GM18508 (cell line): ENCODE results near the gene NELFB.

Experiments used
- ATAC-seq: cut with Tn5 transposase; IDR thresholded peaks from one replicate; pipeline ENCODE4 v1.9.1; 2021; ENCODE audit warnings: moderate number of reproducible peaks; ENCODE audit not compliant: insufficient read depth, unreplicated experiment

NELFB gene

DNA sequence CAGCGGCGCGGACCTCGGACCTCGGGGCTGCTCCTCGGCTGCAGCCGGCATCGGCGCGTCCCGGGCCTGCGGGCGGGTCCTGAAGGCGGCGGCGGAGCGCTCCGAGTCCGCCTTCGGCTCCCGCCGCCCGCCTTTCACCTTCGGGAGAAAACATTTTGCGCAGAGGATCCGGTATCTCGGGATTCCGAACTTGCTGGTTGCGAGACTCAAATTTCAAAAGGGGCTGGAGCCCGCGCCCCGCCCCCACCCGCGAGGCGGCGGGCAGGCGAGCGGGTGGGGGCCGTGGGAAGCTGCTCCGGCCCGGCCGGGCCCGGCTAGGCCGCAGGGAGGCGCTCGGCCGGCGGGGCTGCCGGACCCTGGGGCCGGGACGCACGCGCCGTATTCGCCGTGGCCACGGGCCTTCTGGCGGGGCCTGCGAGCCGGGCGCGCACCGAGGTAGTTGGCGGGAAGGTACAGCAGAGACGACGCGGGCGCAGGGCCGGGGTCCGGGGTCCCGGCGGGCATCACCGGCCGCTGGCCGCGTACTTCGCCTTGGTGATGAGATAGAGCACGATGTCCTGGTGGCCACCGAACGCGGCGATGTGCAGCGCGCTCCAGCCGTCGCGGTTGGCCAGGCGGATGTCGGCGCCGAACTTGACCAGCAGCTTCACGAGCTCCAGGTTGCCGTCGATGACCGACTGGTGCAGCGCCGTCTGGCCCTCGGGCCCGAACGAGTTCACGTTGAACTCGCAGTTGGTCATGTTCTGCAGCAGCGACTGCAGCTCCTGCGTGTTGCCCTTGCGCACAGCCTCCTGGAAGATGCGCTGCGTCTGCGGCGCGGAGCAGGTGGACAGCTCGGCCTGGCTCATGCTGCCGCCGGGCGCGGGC, 46.2 kb downstream of the NELFB start:
- ATAC-seq: no peak

DNA sequence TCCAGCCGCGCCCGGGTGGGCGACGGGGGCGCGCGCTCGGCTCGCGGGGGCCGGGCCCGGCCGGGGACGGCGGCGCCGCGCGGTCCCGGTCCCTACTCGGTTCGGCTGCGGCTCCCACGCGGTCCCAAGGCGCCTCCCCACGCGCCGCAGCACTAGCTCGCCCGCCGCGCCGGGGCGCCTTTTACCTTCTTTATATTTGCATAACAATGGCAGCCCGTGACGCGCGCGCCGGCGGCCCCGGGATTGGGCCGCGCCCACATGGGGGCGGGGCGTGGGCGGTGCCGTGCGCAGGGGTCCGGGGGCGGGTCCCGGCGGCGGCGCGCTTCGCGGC, 47.0 kb downstream of the NELFB start, which contains the start of gene NRARP:
TSS of gene NRARP (minus strand) at position 154 of the 331 bp plus-strand sequence. CDS start 343 bp downstream, outside the sequence.
- no peak for ATAC-seq

DNA sequence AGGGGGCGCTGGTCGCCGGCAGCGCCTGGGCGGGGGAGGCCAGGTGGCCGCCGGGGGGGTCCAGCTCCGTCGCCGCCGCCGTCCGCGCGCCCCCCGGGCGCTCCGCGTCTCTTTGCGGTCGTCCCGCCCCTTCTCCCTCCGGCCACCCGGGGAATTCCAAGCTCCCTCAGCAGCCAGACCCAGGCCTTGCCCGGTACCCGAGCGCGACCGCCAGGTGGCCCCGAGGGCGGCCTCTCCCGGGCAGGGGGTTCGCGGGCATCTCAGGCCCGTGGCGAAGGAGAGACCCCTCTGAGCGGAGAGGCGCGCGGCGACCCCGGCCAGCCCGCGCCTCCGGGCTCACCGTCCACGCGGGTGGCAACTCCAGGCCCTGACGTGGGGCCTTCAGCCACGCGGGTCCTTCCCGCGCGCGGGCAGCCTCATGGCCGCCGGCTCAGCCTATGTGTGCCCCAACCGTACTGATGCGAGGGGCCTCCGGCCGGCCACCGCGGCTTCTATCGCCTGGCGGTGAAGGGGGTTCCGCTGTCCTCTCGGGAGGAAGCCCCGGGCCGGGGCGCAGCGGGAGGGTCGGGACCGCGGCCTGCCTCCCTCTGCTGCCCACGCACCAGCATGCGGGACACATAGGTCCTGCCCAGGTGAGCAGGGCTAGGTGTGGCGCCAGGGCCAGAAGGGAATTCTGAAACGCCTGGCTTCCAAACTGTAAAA, 47.5 kb downstream of the NELFB start:
- no peak for ATAC-seq

- no peak for ATAC-seq
Measured at GRCh38 chr9:137303151-137303892, 48.2 kb downstream of the NELFB start.

DNA sequence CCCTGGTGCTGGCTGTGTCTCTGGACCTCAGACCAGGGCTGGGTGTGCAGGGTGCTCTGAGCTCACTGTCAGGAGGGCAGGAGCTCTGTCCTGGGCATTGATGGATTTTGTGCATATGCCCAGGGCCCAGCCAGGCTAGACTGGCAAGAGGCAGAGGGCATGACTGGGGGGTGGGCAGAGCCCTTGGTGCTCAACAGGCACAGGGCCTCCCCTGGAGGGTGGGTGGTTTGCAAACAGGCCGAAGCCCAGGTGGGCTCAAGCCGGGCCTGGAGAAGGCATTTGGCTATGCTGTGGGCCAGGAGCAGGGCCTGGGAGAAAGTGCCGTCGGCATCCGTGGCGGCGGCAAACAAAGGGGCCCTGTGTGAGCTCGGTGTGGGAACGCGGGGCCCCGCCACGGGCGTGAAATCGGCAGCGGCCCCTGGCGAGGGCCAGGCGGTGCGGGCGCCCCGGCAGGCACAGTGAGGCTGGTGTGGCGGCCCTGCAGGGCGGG, 48.8 kb downstream of the NELFB start:
- ATAC-seq: no peak

GRCh38 chr9:137304383-137305059, 49.4 kb downstream of the NELFB start:
- ATAC-seq: no peak

DNA sequence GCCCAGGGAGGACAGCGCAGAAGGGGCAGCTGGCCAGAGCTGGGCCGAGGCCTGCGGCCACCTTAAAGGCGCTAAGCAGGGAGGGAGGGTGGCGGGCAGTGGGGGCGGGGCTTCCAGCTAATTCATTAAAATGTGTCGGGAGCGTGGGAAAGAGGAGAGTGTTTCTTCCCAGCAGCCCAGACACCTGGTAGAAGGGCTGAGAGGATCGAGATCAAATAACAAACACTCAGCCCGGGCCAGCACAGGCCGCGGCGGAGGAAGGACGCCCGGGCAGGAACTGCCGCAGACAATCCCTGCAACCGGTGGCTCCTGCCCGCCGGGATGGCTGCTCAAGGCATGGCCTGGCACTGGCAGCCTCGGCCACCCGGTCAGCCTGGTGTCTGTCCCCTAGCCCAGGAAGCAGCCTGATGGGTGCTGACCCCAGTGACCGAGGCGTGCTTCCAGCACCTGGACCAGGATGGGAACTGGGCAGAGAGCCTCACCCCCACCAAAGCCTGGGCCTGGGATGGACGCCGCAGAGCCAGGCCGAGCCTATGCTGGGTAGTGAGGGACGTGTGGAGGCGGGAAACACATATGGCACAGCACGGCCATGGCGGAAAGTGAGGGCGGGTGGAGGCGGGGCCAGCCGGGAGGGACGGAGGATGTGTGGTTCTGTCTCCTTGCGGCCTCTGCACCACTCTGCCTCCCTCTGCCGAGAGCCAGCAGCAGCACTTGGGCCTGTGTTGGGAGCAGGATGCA, 50.1 kb downstream of the NELFB start:
- ATAC-seq: no peak

- ATAC-seq: no peak
Measured at GRCh38 chr9:137305798-137306065, 50.6 kb downstream of the NELFB start.

GRCh38 chr9:137306066-137306849, 51.1 kb downstream of the NELFB start:
- ATAC-seq: no peak

GRCh38 chr9:137306850-137307254, 51.7 kb downstream of the NELFB start:
- no peak for ATAC-seq

DNA sequence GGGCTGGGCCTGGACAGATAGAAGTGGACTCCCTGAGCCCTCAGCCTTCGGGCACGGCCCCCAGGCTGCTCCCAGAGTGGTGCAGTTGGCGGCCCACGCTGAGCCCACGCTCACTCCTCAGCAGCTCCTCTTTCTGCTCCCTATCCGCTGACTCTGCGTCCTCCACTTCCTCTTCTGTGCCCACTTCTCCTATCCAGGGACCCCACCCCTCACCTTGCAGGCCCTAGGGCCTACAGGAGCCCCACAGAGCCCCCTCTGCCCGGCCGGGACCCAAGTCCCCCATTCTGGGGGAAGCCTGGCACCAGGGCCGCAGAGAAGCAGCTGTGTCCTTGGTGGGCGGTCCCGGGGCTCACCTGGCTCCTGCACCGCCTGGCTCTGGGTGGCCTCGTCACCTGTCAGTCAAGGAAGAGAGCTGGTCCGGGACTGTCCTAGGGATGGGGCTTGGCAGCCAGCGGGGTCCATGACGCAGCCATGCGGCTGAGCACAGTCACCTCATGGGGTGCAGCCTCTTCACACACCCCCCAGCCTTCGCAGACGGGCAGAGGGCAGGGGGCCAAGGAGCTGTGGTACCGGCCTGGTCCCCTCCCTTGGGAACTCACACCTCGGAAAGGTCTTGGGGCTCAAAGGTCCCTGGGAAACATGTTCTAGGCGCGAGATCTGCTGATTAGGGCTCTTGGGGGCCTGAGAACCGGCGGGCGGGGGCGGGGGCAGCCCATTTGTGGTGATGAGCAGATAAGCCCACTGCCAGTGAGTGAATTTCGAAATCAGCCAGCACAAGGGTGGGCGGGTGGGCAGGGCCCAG, 52.3 kb downstream of the NELFB start:
- no peak for ATAC-seq

GRCh38 chr9:137308057-137308619, 53.0 kb downstream of the NELFB start:
- ATAC-seq: no peak

- no peak for ATAC-seq
Measured at GRCh38 chr9:137309368-137310188, 54.5 kb downstream of the NELFB start.

DNA sequence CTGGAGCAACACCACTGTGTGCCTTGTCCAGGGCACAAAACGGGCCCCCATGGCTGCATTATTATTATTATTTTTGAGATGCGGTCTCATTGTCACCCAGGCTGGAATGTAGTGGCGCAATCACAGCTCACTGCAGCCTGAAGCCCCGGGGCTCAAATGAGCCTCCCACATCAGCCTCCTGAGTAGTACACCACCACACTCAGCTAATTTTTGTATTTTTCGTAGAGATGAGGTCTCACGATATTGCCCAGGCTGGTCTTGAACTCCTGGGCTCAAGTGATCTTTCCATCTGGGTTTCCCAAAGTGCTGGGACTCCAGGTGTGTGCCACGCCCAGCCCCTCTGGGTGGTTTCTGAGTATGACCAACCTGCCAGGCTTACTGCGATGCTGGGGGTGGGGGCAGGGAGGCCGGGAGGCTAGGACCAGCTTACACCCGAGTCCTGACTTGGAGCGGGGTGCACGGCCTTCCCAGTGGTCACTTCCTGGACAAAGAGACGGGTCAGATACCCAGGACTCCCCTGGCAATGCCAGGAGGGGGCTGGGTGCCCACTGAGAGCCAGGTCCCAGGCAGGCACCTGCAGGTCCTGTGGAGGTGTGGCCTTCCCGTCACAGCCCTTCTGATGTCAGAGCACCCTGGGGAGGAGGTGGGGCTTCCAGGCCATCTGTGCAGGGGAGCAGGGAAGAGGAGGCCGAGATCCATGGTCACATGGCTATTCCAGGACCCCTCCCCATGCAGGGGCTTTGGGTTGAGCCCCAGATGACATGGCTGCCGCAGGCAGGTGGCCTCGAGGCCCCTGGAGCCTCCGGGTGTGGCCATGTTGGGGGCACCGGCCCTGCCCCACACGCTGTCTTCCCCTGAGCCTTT, 55.3 kb downstream of the NELFB start:
- no peak for ATAC-seq

- no peak for ATAC-seq
Measured at GRCh38 chr9:137311171-137311985, 56.3 kb downstream of the NELFB start.
